Measurements from ENCODE around the gene NUDCD3. TPM values are rescaled to one million over a fixed set of nuclear protein-coding genes. Genes with fewer than 3 reads are reported as not detected.
A peak's percentile ranks its signal among the peaks of the same experiment; 100 is the strongest.

Gene NUDCD3
- total RNA-seq, 2 donors from 2014 or later: 70.8 to 108 TPM

DNA sequence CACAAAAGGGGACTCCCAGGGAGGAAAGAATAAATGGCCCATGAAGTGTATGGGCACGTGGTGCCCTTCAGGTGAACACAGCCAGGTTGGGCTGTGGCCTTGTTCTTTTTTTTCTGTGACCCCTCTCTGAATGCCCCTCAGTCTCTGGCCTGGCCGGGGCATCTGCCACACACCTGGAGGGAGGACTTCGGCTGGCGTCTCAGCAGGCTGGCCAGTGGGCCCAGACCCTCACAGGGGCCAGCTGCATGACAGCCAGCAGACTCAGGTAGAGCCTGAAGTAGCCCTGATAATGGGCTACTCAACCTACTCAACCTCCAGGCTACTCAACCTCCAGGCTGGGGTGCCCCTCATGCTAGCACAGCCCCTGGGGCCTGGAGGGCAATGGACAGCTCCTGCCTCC, 155.3 kb downstream of the NUDCD3 start:
- H3K4me1 Mint-ChIP-seq (ENCODE audit: low read depth in 2 of 2): no peaks in the 10 kb centered on the region
- no peak overlapping the region for H3K4me3 Mint-ChIP-seq
- DNase-seq (ENCODE audit: low spot score) (no peak), ATAC-seq (peak; percentile 13 to 55)
- H3K36me3 Mint-ChIP-seq: peaks cover 7% of the 10 kb centered on the region
- no peaks in the 10 kb centered on the region for H3K9me3 Mint-ChIP-seq
- H3K27ac Mint-ChIP-seq: no peak overlapping the region
- peaks cover 20 to 39% of the 10 kb centered on the region in 2 donors for H3K27me3 Mint-ChIP-seq

DNA sequence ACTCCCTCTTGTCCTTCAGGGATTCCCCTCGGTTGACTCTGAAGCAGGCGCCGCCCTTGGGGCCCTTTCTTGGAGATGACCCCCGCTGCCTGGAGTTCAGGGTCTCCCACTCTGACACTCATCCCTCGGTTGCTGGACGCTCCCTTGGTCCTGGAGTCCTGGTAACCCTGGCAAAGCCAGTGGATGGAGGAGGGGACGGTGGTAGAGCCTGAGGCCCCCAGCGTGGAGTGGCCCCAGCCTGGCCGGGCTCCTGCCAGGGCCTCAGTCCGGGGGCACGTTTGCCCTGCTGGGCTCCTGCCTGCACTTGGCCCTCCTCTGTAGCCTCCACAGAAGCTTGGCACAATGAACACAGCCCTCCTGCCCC, 155.7 kb downstream of the NUDCD3 start:
- Mint-ChIP-seq H3K4me1 (ENCODE audit: low read depth in 2 of 2) (no peaks in the 10 kb centered on the region), H3K27ac (no peak overlapping the region), H3K27me3 (peaks cover 20 to 37% of the 10 kb centered on the region in 2 donors), H3K9me3 (no peaks in the 10 kb centered on the region), H3K4me3 (no peak overlapping the region), H3K36me3 (peaks cover 7% of the 10 kb centered on the region)
- DNase-seq (ENCODE audit: low spot score): no peak
- ATAC-seq: peak in 1 of 2 donors; percentile 28

DNA sequence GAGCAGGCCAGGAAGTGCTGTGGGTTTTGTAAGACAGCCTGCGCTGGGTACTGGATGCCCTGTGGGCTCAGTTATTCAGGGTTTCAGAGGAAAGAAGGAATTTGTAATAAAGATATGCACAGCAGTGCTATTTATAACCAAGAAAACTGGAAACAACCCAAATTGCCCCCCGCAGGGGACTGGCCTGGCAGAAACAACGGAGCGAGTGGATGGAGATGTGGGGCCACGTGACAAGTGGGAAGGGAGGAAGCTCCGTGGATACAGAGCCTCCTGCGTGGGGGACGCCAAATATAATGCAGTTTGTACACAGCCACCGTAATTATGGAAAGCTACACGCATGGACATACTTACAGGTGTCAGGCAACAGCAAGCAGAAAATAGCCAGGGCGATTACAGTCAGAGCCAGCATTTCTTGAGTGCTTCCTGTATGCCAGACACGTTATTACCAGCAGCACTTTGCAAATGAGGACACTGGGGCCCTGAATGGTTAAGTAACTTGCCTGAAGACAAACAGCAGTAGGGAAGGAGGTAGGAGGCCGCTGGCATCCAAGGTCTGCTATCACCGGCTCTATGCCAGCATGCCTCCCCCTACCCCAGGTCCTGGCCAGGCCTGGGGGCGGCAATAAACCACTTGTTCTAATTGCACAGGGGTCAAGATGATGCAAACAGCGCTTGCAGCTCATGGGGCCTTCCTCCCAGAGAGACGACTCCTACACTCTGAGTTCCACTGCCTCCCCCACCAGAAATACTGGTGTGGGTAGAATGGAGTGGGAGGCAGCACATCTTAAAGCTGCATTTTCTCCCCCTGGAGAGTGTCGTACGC, 156.3 kb downstream of the NUDCD3 start:
- peaks cover 7% of the 10 kb centered on the region for H3K36me3 Mint-ChIP-seq
- no peak overlapping the region for H3K4me3 Mint-ChIP-seq
- no peaks in the 10 kb centered on the region for H3K4me1 Mint-ChIP-seq (ENCODE audit: low read depth in 2 of 2)

GRCh38 chr7:44331682-44332081, 158.8 kb downstream of the NUDCD3 start:
- ATAC-seq (no peak), DNase-seq (ENCODE audit: low spot score) (no peak)
- H3K4me3 Mint-ChIP-seq: no peak overlapping the region
- no peaks in the 10 kb centered on the region for H3K9me3 Mint-ChIP-seq
- peaks cover 19 to 28% of the 10 kb centered on the region in 2 donors for H3K27me3 Mint-ChIP-seq
- H3K27ac Mint-ChIP-seq: no peak overlapping the region
- H3K36me3 Mint-ChIP-seq: peaks cover 7% of the 10 kb centered on the region
- H3K4me1 Mint-ChIP-seq (ENCODE audit: low read depth in 2 of 2): no peaks in the 10 kb centered on the region

More for the DNA sequence above, 156.3 kb downstream of the NUDCD3 start:
- ATAC-seq: no peak
- peaks cover 20 to 37% of the 10 kb centered on the region in 2 donors for H3K27me3 Mint-ChIP-seq
- H3K27ac Mint-ChIP-seq: no peak overlapping the region
- no peaks in the 10 kb centered on the region for H3K9me3 Mint-ChIP-seq
- DNase-seq (ENCODE audit: low spot score): no peak

GRCh38 chr7:44330331-44330730, 160.1 kb downstream of the NUDCD3 start:
- H3K27ac Mint-ChIP-seq: no peak overlapping the region
- no peak for ATAC-seq
- H3K4me3 Mint-ChIP-seq: no peak overlapping the region
- H3K36me3 Mint-ChIP-seq: no peaks in the 10 kb centered on the region
- no peak for DNase-seq (ENCODE audit: low spot score)
- peaks cover 15 to 26% of the 10 kb centered on the region in 2 donors for H3K27me3 Mint-ChIP-seq
- H3K4me1 Mint-ChIP-seq (ENCODE audit: low read depth in 2 of 2): peaks cover 4 to 5% of the 10 kb centered on the region in 2 donors
- H3K9me3 Mint-ChIP-seq: no peaks in the 10 kb centered on the region

DNA sequence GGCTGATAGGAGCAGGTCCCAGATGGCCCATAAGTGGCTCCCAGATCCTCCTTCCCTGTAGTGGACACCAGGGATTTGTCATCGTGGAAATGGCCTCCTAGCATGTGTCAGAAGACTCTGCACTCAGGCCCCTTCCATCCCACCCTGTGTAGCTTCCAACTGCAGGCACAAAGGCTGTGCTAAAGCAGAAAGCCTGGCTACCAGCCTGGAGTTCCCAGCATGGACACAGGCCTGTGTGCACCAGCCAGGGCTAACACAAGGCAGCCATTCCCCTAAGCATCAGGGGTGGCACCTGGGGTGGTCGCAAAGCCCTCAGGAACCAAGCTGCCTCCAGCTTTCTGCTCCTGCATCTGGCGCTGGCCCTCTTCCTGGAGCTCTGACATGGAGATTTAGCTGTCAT, 160.6 kb downstream of the NUDCD3 start:
- H3K36me3 Mint-ChIP-seq: no peaks in the 10 kb centered on the region

More for the DNA sequence above, 160.6 kb downstream of the NUDCD3 start:
- DNase-seq (ENCODE audit: low spot score) (no peak), ATAC-seq (no peak)
- peaks cover 15 to 26% of the 10 kb centered on the region in 2 donors for H3K27me3 Mint-ChIP-seq
- peaks cover 4 to 5% of the 10 kb centered on the region in 2 donors for H3K4me1 Mint-ChIP-seq (ENCODE audit: low read depth in 2 of 2)
- no peaks in the 10 kb centered on the region for H3K9me3 Mint-ChIP-seq
- no peak overlapping the region for H3K4me3 Mint-ChIP-seq
- H3K27ac Mint-ChIP-seq: no peak overlapping the region

Other genes starting within 250 kb of the NUDCD3 start
- gene CAMK2B, start 165.1 kb downstream of the NUDCD3 start, total RNA-seq: under 1 TPM in 1 of 2 donors, not detected in 1; 0.10 TPM
- gene NPC1L1, start 50.7 kb upstream of the NUDCD3 start, total RNA-seq: under 1 TPM in 1 of 2 donors, not detected in 1; 0.12 TPM
- 100 to 1,000 TPM in 1 of 2 donors, 10 to 100 TPM in 1; 99.7 to 208 TPM for gene DDX56, start 83.2 kb upstream of the NUDCD3 start, total RNA-seq
- gene TMED4, start 91.6 kb upstream of the NUDCD3 start, total RNA-seq: 100 to 1,000 TPM in 1 of 2 donors, 10 to 100 TPM in 1; 97.9 to 104 TPM
- 100 to 1,000 TPM in 1 of 2 donors, 10 to 100 TPM in 1; 84.8 to 116 TPM for gene OGDH, start 116.0 kb upstream of the NUDCD3 start, total RNA-seq

All from natural killer cell treated with Interleukin-12 subunit alpha and Interleukin-12 subunit beta and Interleukin-15 and Interleukin-18, amount 100 ng/mL, for 72 hours (primary cell).